LNCAP (cell line): Measurements from ENCODE around the gene KIAA1671.

ENCODE experiments used
- TF ChIP-seq, protein P1 (sequence below): fragments of 450-650 bp; IDR thresholded peaks from 2 replicates; pipeline ENCODE4 v1.5.1; 2017; ENCODE audit warnings: mild to moderate bottlenecking

KIAA1671 gene

DNA sequence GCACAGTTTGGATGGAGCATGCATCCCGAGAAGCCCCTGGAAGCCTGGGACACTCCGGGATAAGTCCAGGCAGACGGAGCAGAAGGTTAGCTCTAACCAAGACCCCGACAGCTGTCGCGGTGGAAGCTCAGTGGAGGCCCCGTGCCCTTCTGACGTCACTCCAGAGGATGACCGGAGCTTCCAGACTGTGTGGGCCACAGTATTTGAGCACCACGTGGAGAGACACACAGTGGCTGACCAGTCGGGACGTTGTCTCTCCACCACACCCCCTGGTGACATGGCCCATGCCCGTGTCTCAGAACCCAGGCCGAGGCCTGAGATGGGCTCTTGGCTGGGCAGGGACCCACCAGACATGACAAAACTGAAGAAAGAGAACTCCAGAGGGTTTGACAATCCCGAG lies 86.3 kb downstream of the KIAA1671 start:
- TF ChIP-seq, protein P1, sequence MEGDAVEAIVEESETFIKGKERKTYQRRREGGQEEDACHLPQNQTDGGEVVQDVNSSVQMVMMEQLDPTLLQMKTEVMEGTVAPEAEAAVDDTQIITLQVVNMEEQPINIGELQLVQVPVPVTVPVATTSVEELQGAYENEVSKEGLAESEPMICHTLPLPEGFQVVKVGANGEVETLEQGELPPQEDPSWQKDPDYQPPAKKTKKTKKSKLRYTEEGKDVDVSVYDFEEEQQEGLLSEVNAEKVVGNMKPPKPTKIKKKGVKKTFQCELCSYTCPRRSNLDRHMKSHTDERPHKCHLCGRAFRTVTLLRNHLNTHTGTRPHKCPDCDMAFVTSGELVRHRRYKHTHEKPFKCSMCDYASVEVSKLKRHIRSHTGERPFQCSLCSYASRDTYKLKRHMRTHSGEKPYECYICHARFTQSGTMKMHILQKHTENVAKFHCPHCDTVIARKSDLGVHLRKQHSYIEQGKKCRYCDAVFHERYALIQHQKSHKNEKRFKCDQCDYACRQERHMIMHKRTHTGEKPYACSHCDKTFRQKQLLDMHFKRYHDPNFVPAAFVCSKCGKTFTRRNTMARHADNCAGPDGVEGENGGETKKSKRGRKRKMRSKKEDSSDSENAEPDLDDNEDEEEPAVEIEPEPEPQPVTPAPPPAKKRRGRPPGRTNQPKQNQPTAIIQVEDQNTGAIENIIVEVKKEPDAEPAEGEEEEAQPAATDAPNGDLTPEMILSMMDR, result no peak

DNA sequence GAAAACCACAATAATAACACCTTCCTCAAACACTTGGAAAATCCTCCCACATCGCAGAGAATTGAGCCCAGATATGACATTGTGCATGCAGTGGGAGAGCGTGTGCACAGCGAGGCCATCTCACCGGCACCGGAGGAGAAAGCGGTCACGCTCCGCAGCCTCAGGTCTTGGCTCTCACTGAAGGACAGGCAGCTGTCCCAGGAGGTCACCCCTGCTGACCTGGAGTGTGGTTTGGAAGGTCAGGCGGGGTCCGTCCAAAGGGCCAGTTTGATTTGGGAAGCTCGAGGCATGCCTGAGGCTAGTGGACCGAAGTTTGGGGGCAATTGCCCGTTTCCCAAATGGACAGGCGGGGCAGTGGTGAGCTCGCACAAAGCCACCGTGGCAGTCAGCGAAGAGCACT lies 86.7 kb downstream of the KIAA1671 start:
- TF ChIP-seq, protein P1, result no peak

DNA sequence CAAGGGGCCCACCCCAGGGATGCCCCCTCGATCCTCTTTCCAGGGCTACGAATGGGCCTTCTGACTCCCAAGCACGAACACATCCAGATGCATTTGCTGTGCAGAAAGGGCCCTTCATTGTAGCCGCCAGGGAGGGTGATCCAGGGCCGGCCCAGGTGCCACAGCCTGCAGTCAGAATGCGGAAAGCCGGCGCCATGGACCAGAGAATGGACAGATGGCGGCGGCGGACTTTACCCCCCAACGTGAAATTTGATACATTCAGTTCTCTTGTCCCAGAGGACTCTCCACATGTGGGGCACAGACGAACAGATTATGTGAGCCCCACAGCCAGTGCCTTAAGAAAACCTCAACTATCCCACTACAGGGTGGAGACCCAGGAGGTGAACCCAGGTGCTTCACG lies 87.2 kb downstream of the KIAA1671 start:
- TF ChIP-seq, protein P1, result no peak

DNA sequence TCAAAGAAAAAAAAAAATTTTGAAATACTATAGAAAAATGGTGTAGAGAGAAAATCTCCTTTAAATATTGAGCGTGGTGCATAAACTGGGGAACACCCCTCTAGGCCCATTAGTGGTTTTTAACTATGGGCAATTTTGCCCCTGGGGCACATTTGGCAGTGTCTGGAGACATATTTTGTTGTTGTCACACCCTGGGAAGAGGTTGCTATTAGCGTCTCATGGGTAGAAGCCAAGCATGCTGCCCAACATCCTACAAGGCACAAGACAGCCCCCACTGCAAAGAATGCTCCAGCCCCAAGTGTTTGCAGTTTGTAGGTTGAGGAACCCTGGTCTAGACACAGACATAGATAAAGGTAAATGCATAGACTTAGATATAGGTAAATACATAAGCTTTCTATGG lies 92.6 kb downstream of the KIAA1671 start:
- TF ChIP-seq, protein P1, result no peak

DNA sequence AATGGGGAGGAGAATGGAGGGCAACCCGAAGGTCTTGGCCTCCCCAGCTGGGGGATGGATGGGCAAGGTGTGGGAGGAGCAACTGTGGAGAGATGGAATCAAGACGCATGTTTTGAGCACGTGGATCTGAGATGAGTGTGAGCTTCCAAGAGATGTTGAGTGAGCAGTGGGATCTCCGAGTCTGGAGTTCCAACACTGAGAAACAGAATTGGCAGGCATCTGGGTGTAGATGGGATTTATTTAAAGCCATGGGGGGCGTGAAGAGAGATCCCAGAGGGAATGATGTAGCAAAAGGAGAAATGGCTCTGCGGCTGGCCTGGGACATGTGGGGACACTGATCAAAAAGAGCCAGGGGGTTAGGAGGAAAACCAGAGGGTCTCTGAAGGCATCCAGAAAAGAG lies 95.6 kb downstream of the KIAA1671 start:
- TF ChIP-seq, protein P1, result no peak

DNA sequence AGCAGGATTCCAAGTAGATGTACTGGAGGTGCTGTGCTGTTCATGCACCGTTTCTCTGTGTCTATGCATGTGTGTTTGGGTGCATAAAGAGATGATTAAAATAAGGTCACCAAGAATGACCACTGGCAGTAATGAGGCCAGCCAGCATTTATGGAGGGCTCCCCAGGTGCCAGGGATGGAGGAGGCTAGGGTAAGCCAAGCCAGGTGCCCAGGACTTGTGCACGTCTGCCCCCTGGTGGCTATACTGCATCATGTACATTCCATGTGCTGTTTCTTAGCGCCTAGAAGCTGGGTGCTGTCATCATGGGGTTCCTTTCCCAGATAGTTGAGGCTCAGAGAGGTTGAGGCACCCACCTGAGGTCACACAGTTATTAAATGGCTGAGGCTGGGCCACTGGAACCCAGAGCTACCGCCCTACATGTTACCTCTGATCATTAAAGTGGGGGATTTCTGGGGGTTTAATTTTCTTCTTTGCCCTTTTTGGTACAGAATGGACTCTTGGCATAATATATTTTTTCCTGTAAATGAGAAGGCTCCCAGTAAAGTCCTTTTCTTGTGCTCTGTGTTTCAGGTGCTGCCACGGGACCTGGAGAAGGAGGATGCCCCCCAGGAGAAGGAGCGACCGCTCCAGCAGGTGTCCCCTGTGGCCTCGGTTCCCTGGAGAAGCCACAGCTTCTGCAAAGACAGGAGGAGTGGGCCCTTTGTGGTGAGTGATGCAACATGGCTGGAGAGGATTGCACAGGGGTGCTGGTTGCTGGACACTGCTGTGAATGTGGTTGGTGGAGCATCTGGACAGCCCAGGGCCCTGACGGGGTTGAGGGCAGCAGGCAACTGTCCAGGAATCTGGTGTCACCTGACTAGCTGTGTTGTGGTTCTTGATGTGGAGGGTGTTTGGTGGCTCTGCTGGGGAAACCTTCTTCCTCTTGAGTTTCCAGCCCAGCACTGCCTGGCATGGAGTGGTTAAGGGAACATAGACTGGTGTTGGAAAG lies 96.4 kb downstream of the KIAA1671 start:
- TF ChIP-seq, protein P1, result peak; percentile 86

DNA sequence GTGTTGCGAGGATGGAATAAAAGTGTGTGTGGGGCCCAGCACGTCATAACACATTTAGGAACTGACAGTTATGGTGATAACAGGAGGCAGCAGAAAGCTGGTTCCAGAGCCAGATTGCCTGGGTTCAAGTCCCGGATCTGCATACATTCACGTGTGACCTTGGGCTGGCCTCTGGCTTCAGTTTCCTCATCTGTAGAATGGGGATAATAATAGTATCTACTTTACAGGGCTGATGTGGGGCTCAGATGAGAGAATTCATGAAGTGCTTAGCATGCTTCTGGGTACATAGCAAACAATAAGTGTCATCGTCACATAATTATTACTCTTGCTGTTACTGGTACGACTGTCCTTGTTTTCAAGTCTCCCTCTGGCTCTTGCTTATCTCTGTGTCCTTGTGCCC lies 97.3 kb downstream of the KIAA1671 start:
- TF ChIP-seq, protein P1, result no peak
